Iris pigment epithelial cell (primary cell): ENCODE results near the gene ZDHHC3.
"Not testable (repeated sequence)": the region's sequence is repeated elsewhere in the genome, so short reads cannot be mapped to it uniquely, and the experiment has no call there.

Experiments used
- DNase-seq: peaks from one replicate; pipeline ENCODE4 v3.0.0-alpha.2; 2011; ENCODE audit warnings: low read depth

The ZDHHC3 gene

DNA sequence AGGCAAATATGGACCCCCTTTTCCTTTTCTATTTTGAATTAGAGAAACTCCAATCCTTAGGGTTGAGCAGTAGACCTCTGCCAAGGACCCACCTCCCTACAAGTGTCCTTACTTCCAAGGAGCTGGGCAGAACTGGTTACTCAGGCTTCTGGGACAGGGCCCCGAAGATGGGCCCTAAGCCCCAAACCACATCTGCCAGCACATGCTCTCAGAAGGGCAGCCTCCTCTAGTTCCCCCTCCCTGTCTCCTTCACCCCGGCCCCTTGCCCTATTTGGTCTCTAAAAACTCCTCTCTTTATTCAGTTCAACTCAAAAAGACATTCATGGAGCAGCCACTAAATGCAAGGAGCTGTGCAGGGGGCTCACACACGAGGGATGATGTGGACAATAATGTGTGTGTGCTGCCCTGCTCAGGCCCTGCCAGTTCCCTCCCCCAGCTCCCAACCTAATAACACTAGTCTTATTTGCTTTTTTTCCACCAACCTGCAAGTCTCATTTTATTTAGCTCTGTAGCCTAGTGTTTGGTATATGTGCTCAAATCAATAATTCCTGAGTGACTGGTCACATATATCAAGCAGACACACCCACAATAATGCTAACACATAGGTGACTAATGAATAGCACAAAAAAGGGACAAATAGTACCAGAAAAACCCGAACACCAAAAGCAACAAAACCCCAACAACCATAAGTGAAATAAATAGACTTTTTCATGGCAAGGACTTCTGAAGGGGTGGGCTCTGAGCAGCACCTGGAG lies 12.2 kb downstream of the ZDHHC3 start:
- DNase-seq: no peak

DNA sequence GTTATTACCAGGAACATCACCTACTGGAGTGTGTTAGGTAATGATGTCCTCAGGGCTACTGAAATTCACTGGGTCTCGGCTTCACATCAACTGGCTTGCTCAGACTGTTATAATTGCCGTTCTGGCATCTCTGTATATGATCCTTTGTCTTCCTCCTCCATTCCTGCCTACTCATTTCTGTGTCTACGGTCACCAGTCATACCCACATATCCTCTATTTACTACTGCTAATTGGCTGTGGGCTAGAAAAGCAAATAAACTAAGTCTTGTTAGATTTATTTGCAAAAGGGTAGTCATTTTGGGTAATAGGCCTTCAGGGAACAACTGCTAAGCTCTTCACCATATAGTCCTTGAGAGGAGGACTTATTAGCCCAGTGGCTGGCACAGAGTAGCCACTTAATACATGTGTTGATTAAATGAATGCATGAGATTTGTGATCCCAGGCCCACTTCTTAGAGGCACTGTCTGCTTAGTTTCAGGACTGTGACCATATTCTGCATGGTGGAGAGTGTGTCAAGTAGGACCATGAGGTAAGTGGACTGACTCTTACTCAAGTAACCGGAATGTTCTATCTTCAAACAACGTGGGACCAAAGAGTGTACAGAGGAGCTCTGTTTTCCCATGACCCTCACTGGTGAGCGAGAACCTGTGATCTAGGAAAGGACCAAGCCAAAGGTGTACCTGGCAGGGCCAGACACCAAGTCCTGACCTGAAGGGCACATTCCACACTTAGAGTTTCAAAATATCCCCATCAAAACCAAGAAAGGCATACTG lies 13.2 kb downstream of the ZDHHC3 start:
- no peak for DNase-seq

DNA sequence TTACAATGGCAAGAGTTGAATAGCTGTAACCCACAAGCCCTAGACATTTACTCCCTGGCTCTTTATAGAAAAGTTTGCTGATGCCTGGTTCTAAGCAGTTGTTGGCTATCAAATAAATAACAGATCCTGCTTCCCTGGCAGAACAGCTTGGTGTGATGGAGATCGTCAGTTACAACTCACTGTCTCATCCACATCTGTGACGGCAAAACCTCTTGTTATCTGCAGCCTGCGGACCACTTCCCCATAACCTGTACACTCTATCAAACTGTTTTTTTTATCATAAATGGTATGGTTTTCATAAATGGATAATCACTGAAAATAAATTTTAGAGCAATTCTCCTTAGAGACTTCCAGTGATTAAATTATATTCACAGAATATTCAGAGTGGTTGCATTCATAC lies 14.1 kb downstream of the ZDHHC3 start:
- no peak for DNase-seq

DNA sequence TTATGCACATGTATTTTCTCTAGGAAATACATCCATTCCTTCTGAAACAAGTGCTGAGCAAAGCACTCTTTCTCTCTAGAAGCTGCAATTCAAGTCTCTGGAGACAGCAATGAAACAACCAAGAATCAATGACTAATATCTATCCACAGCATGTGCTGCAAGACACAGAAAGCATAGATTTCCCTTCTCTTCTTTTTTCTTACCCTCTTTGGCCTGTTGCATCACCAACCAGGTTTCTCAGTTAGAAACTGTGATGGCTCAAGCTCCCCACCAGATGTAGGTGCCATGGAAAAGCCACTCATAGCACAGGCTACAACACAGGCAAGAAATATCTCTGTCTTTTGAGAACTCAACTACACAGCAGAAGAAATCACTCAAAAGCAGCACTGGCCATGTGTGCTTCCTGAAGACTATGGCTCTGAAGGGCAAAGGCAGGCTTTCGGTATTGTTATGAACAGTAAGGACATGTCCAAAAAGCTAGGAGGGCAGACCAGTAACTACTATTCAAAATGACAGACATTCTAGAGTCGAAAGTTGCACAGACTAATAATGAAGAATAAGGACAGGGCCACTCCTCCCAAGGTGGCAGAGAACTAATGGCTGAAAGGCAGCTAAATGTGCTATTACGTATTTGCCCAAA lies 15.5 kb downstream of the ZDHHC3 start:
- peak; percentile 42 for DNase-seq

DNA sequence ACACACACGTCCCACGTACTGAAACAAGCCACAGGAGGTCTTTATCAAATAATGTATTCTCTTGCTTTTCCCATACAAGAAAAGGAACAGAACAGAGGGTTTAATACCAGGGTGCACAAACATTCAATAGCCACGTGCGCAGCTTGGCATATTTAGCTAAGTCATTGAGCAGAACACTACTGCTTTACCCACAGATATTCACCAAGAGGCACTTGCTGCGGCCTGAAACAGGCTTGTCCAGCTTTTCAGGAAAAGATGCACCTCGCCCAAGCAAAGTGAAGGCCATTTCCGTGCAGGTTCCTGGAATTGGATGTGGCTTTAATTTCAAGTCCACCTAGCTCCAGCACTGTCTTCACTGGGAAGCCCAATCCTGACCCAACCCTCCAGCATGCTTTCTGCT lies 17.6 kb downstream of the ZDHHC3 start:
- no peak for DNase-seq

DNA sequence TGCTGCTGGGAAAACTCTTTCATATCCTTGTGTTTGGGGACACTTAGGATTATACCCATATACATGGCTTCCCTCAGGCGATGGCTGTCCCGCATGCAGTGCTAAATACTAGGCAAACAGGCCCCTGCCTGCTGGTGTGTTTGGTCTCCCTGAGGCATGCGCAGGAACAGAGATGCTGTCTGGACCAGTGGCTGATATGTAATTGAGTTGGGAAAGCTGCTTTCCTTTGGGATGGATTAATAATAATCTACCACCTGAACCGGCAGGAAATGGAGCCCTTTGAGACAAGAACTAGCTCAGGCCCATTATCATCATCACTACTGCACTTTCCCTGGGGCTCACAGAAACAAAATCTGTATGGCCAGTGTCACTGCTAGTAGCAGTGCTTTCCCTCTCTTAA lies 18.0 kb downstream of the ZDHHC3 start:
- DNase-seq: no peak

DNA sequence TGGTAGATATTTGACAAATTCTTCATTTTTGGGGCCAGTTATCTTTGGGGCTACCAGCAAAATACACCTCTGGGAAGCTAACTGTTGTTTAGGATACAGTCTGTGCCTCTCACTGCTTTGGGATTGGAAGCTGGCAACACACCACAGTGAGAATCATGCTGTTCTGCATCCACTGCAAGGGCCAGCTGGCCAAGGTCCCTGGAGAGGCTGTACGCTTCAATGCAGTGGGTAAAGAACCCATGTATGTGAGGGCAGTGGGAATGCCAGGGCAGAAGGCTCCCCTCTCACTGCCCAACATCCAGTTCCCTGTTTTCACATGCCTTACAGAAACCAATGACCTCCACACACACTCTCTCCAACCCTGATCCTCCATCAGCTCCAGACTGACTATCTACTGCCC lies 20.1 kb downstream of the ZDHHC3 start:
- no peak for DNase-seq

DNA sequence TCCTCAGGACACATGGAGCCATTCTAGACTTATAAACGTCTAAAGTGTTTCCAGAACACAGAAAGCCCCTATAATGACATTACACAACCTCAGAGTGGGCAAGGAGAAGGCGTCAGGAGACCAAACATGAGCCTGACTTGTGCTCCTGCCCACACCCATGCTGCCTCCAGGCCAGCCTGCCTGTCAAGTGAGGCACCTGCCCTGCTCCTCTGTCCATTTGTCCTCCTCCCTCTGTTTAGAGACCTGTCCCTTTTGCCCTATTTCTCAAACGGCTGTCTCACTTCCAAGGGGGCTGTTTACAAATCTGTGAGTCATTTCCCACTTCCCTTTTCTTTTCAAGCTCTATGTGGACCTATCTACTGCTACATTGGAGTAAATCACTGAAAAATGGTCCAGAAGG lies 21.0 kb downstream of the ZDHHC3 start:
- peak; percentile 76 for DNase-seq

DNA sequence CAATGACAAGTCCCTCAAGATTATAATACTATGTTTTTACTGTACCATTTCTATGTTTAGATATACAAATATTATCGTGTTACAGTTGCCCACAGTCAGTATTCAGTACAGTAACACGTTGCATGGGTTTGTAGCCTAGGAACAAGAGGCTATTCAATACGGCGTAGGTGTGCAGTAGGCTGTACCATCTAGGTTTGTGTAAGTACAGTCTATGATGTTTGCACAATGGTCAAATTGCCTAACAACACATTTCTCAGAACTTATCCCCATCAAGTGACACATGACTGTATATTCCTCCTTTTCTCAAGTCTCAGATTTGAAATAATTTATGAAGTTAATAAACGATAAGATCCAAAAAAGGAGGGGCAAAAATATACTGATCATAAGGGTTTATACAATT lies 21.7 kb downstream of the ZDHHC3 start:
- no peak for DNase-seq

DNA sequence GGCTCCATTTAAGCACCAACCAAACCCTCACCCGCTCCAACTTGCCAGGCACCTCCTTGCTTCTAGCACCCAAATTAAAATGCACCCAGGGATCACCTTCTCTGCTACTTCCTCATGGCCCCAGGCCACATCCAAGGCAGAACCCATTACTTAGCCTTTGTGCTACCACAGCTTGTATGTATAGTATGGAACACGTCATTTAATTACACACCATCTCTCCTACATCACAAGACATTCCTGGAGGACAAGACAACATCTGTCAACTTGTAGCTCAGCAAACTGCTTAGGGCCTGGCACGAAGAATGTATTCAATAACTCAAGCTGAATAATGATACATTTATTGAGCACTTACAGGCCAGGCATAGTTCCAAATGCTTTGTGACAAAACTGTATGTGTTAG lies 23.3 kb downstream of the ZDHHC3 start:
- no peak for DNase-seq

DNA sequence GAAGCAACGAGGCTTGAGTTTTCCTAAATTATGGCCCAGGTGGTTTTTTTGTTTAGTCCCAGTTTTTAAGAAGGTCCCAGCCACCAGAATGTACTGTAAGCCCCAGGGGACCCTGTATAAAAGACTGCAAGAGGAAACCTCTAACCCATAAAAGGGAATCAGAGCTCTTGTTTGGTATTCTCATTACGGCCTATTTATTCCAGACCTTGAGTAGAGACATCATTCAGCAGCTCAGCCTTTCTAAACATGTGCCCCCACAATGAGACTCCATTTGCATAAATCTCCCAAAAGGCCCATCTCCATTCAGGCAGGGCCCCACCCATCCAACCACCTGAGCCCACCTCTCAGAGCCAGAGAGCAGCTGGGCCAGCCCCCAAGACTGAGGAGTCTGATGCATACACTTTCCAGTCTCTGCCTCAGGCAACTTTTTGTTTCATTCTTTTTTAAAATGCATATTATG lies 25.7 kb downstream of the ZDHHC3 start:
- DNase-seq: no peak

DNA sequence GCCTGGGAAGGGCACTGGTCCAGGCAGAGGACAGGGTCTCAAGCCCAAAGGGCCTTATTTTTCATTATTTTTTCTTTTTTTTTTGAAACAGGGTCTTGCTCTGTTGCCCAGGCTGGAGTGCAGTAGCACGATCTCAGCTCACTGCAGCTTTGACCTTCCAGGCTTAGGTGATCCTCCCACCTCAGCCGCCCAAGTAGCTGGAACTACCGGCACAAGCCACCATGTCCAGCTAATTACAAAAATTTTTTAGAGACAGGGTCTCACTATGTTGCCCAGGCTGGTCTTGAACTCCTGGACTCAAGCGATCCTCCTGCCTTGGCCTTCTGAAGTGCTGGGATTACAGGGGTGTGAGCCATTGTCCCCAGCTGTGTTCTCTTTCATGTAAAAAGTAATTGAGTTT lies 26.2 kb downstream of the ZDHHC3 start:
- DNase-seq: not testable (repeated sequence)

DNA sequence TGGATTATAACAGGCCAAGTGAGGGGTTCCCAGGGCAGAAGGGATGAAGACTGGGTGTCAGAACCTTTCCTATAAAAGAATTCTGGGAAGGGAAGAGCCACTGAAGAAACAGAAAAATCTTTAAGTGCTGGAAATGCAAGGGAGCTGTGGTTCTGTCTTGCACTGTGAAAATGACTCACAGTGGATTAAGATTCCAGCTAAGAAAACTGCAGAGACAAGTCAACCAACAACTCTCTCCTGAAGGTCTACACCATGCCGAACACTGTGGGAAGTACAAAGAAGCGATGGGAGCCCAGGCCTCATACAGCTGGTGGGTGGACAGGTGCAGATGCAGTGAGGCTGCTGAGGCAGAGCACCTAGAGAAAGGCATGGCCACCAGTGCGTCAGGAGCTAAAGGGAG lies 27.7 kb downstream of the ZDHHC3 start:
- DNase-seq: peak; percentile 65

DNA sequence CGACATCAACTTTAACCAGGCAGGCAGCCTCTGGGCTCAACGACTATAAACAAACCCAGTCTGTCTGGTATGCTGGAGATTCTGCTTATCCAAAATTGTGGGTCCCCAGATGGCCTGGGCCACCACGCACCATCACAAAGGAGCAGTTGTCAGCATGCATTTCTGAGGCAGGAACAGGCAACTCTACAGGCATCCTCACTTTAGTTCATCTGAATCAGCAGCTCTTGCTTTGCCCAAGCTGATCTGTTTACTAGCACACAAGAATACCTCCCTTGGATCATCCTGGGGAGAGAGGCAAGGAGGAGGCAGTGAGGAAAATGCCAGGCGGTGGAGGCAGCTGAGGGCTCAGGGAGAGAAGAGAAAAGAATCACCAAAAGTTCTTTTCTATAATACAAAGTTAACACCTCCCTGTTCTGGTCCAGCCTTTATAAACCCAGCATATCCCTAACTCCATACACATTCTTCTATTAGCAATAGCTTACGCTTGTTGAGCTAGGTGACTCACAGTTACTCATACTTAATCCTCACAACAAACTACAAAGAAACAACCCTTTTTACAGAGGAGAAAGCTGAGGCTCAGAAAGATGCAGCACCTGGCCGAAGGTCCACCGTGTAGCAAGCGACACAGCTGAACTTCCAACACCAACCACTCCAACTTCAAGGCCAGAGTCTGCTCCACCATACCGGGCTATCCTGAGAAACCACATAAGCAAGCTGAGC lies 33.6 kb downstream of the ZDHHC3 start:
- peak; percentile 74 for DNase-seq

DNA sequence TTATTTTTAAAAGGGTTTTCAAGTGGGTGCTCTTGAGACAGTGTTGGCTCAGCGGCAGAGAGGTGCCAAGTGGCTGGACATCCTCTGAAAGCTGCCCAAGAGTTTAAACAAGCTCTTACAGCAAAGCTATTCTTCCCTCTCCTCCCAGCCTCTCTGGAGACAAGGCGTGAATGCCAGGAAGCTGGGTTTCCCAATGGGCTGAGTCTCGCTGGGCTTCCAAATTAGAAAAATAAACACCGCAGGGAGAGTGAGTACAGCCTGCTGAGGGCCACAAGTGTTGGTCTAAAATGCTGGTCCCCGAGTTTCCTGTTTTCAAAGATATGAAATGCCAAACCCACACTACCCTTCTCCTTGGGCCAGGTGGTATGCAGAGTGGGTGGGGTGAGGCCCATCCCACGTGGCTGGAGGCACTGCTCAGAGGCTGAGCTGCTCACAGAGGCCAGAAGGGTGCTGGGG lies 36.4 kb downstream of the ZDHHC3 start:
- DNase-seq: peak; percentile 54

DNA sequence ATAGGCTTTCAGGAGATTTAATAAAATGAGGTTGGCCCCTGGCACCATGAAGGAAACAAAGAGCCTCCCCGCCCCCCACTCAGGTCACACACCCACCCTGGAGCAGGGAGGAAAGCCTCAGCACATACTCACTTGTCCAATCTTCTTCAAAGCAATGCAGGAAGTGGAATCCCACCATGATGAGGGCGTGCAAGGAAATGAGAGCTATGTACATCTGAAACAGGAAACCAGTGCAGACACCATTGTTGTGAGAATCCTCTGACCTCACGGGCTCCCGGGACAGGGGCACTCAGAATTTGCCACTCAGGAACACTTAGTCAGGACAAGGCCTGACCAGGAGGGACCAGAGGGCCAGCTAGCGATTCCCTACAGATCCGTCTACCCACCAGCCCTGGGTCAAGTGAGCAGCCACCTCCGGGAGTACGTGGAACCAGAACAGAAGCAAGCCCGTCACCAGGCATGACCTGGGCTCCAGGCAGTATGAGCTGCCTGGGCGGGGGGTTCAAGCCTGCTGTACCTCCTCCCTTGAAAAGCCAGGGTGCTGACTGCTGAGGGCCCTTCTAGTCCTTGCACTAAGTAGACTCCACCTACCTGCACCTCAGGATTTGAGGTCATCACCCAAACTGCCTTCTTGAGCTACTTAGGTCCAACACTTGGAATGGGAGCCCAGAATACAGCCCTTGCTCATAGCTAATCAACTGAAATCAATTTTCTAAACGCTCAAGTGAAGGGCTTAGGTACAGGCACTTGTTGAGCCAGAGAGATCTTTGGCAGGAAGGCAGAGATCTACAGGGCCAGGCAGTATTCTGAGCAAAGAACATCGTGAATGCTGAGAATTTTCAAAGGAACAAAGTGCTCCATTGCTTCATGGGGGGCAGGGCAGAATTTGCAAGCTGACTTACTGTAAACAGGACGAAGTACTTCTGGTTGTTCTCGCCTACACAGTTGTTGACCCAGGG lies 42.7 kb downstream of the ZDHHC3 start:
- no peak for DNase-seq

DNA sequence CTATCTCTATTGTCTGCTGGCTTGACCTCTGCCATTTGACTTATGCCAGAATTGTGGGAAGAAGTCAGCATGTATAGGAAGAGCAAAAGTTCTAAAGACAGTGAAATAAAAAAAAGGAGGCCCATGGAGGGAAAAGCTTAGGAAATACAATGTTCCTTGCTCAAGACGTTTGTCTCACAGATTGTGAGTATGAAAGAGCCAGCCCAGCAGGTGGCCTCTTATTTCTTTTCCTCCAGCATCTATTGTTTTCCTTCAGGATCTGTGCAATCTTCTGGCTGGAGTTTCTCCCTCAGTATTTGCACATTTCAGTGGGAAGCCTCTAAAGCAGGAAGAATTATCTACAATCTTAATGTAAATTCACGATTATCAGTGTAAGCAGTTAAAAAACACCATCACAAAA lies 43.7 kb downstream of the ZDHHC3 start:
- DNase-seq: no peak

DNA sequence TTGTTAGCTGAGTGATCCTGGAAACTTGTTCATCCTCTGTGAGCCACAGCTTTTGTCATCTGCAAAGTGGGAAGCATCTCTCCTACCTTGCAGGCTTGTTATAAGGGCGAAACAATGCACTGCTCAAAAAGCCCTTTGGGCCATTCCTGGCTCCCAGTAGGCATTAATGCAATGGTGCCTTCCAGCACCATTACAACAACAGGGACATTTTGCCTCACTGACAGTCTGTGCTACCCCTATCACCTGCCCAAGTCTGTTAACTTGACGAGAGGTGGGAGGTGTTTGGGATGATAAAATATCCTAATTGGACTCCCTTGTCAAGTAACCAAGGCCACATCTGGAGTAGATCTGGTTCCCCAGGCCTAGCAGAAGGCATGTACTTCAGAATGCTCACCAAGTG lies 44.2 kb downstream of the ZDHHC3 start:
- DNase-seq: no peak

DNA sequence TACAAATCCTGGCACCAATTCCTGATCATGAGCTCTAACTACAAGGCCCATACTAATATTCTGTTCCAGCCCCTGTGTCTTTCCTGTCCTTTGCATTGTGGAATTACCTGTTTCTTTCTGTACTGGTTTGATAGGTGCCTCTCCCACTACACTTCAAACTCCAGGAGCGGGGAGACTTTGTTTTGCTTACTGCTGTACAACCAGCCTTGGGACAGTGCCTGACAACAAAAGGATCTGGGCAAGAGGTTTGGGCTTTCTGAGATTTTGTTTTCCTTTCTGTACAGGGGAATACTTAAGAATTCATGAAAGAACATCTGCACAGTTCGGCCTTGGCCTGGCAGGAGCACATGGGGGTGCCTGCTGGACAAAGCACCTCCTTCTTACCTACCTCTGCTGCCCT lies 45.1 kb downstream of the ZDHHC3 start:
- DNase-seq: no peak

DNA sequence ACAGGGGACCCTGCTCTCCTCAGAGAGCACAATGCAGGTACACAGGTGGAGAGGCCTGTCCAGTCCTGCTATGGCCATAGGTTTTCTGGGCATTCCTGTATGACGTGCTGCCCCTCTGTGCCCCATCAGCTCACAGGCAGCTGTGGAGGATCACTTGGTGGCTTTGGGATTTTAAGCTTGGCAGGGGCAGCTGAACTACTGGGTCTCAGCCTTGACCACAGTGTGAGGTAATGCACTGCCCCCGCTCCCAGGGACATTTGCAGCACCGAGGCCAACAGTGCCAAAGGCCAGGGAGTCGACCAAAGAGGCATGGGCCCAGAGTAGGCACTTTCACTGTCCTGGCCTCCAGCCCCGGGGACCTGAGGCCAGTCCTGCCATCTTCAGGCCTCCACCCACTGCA lies 46.2 kb downstream of the ZDHHC3 start:
- DNase-seq: no peak

DNA sequence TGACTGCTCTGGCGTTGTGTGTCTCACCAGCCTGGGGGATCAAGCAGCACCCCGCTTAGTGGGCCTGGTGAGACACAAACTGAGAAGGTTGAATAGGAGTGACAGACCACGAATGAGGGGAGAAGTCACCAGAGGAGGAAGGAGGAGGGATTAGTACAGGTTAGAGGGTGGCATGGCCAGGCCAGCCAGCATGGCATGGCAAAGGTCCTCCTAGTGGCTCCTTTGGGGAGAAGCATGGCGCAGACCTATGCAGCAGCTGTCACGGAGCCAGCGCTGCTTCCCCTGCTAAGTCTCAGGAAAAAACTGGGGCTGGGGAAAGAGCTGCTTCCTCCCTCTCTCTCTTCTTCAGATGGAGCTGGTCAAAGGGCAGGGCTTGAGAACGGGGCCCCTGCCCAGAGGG lies 48.6 kb downstream of the ZDHHC3 start:
- no peak for DNase-seq
